GM20431 (cell line): Measurements from ENCODE around the gene SPTLC3.

Experiments used
- in situ Hi-C: fragments of 300-500 bp; cut with MseI, MboI; formaldehyde crosslinking; loops from one replicate; pipeline ENCODE4 v1.15.0; 2020; ENCODE audit warnings: low sequenced_read_pairs; ENCODE audit not compliant: unreplicated experiment

Gene SPTLC3

GRCh38 chr20:13085275-13085674, 76.5 kb downstream of the SPTLC3 start:
- in situ Hi-C loops, result no loop called here

GRCh38 chr20:13089950-13090469, 81.2 kb downstream of the SPTLC3 start:
- in situ Hi-C loops, result no loop called here

- in situ Hi-C loops, result no loop called here
Measured at GRCh38 chr20:13092111-13092510, 83.3 kb downstream of the SPTLC3 start.

GRCh38 chr20:13094976-13095375, 86.2 kb downstream of the SPTLC3 start:
- in situ Hi-C loops, result no loop called here

- in situ Hi-C loops, result no loop called here
Measured at GRCh38 chr20:13098720-13099355, 90.1 kb downstream of the SPTLC3 start.

GRCh38 chr20:13099676-13100075, 90.9 kb downstream of the SPTLC3 start:
- in situ Hi-C loops, result loop anchor here (25.0 kb wide), 2 partner anchors 137 to 438 kb away; no protein-coding TSS in a partner anchor

- in situ Hi-C loops, result loop anchor here (25.0 kb wide), 2 partner anchors 139 to 436 kb away; no protein-coding TSS in a partner anchor
Measured at GRCh38 chr20:13101276-13101675, 92.5 kb downstream of the SPTLC3 start.

- in situ Hi-C loops, result loop anchor here (25.0 kb wide), 2 partner anchors 139 to 436 kb away; no protein-coding TSS in a partner anchor
Measured at GRCh38 chr20:13101706-13102105, 92.9 kb downstream of the SPTLC3 start.

GRCh38 chr20:13102237-13102636, 93.5 kb downstream of the SPTLC3 start:
- in situ Hi-C loops, result loop anchor here (25.0 kb wide), 2 partner anchors 140 to 435 kb away; no protein-coding TSS in a partner anchor

GRCh38 chr20:13102694-13103093, 93.9 kb downstream of the SPTLC3 start:
- in situ Hi-C loops, result loop anchor here (25.0 kb wide), 2 partner anchors 140 to 435 kb away; no protein-coding TSS in a partner anchor

GRCh38 chr20:13105039-13105438, 96.3 kb downstream of the SPTLC3 start:
- in situ Hi-C loops, result loop anchor here (25.0 kb wide), 2 partner anchors 143 to 432 kb away; no protein-coding TSS in a partner anchor

GRCh38 chr20:13105864-13106457, 97.2 kb downstream of the SPTLC3 start:
- in situ Hi-C loops, result loop anchor here (25.0 kb wide), 2 partner anchors 144 to 431 kb away; no protein-coding TSS in a partner anchor

GRCh38 chr20:13109658-13110057, 100.9 kb downstream of the SPTLC3 start:
- in situ Hi-C loops, result loop anchor here (25.0 kb wide), 2 partner anchors 147 to 428 kb away; no protein-coding TSS in a partner anchor

- in situ Hi-C loops, result loop anchor here (25.0 kb wide), 2 partner anchors 148 to 427 kb away; no protein-coding TSS in a partner anchor
Measured at GRCh38 chr20:13110796-13111195, 102.0 kb downstream of the SPTLC3 start.

GRCh38 chr20:13111249-13111911, 102.6 kb downstream of the SPTLC3 start:
- in situ Hi-C loops, result loop anchor here (25.0 kb wide), 2 partner anchors 149 to 426 kb away; no protein-coding TSS in a partner anchor

GRCh38 chr20:13113731-13114130, 105.0 kb downstream of the SPTLC3 start:
- in situ Hi-C loops, result loop anchor here (25.0 kb wide), 2 partner anchors 151 to 424 kb away; no protein-coding TSS in a partner anchor

- in situ Hi-C loops, result loop anchor here (25.0 kb wide), 2 partner anchors 155 to 420 kb away; no protein-coding TSS in a partner anchor
Measured at GRCh38 chr20:13117200-13117599, 108.4 kb downstream of the SPTLC3 start.

GRCh38 chr20:13118676-13119075, 109.9 kb downstream of the SPTLC3 start:
- in situ Hi-C loops, result loop anchor here (25.0 kb wide), 2 partner anchors 156 to 419 kb away; no protein-coding TSS in a partner anchor

- in situ Hi-C loops, result loop anchor here (25.0 kb wide), 2 partner anchors 157 to 418 kb away; no protein-coding TSS in a partner anchor
Measured at GRCh38 chr20:13119583-13119982, 110.8 kb downstream of the SPTLC3 start.

GRCh38 chr20:13120471-13120870, 111.7 kb downstream of the SPTLC3 start:
- in situ Hi-C loops, result loop anchor here (25.0 kb wide), 2 partner anchors 158 to 417 kb away; no protein-coding TSS in a partner anchor
